ENCODE results near the gene MX1.

Gene MX1

DNA sequence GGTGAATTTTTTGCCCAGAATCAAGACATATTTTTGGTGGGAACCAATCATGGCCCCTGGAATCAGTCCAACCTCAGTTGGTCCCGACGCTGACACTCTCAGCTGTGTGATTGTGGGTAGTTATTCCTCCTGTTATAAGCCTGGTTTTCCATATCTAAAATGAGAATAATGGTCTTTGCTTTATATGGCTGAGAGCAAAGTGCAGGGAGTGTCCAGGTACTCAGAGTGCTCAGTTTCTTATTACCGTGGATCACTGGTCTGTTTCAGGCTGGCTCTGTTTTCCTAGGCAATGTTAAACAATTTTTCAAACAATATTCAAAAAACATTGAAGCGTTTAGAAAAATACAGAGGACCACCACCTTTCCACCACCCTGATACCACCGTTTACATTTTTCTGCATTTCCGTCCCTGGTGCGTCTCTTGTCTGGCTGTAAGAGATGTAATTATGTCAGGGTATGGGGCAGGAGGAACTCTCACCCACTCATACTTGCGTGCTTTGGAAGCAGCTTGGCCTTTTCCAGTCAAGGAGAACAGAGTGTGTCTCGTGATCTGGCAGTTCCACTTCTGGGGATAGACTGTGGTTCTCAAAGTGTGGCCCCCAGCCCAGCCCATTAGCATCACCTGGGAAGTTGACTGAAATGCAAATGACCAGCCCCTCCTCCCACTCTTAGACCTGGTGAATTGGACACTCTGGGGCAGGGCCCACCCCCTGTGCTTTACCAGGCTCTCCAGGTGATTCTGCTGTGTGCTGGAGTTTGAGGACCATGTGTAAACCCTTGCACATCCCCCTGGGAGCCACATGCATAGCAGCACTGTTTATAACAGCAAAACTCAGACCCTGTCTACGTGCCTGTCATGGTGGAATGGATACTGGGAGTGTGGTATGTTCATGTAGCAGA lies 6.8 kb downstream of the MX1 start:
- DNase-seq (ENCODE audit: low read depth in 2 of 2): no peak

DNA sequence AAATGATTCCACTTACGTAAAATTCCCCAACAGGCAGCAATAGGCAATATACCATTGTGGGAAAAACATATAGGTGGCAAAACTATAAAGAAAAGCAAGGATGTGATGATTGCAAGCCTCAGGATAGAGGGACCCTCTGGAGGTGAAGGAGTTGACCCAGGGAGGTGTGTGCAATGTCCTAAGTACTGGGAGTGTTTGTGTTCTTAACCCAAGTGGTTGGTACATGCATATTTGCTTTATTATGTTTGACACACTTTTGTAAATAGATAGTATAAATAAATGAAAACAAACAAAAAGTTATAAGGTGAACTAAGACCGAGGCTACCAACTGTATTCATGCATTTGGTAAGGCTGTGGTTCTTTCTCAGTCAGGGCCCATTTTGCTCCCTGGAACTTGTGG lies 7.5 kb downstream of the MX1 start:
- DNase-seq (ENCODE audit: low read depth in 2 of 2): no peak

DNA sequence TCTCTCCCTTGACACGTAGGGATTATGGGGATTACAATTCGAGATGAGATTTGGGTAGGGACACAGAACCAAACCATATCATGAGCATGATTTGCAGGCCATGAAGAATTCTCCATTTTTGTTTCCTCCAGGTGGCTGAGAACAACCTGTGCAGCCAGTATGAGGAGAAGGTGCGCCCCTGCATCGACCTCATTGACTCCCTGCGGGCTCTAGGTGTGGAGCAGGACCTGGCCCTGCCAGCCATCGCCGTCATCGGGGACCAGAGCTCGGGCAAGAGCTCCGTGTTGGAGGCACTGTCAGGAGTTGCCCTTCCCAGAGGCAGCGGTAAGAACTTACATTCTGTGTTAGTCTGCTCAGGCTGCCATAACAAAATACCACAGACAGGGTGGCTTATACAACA lies 9.7 kb downstream of the MX1 start:
- no peak for DNase-seq (ENCODE audit: low read depth in 2 of 2)

DNA sequence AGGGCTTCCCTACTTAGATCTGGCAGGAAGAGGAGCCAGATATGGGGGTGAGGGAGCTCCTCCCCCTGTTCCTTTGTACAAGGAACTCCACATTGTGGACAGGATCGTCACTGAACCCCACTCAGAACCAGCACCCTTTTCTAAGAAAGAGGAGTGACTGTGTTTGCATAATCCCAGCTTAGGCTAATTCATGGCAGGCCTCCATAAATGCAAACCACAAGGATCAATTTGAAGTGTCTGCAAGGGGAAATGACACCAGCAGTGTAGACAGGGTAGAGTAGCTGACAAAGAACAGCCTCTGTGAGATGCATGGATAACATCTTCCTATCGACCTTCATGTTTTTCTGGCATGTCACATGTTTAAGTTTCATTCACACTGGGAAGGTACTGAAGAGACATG lies 11.7 kb downstream of the MX1 start:
- DNase-seq (ENCODE audit: low read depth in 2 of 2): no peak

DNA sequence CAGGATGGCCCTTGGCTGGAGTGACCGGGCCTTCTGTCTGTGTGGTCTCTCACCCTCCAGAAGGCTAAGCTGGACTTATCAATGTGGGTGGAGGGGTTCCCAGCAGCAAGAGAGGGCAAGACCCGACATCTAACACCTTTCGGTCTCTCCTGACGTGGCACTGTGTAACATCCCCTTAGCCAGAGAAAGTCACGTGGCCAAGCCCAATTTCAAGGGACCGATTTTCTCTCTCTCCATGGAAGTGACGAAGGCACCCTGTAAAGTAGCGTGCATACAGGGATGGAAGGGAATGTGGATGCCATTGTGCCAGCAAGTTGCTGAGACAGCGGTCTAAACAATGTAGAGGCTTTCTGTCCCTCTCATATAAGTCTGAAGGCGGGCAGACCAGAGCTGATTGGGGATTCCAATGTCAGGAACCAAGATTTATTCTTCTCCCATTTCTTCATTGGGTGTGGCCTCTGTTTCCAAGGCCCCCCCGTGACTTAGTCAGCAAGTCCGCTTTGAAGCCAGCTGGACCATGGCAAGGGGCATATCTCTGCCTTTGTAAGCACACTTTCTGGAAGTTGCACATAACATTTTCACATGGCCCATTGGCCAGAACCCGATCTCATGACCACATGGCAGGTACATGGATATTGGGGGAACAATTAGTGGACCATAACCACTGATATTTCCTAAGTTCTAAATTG lies 12.5 kb downstream of the MX1 start:
- DNase-seq (ENCODE audit: low read depth in 2 of 2): no peak

DNA sequence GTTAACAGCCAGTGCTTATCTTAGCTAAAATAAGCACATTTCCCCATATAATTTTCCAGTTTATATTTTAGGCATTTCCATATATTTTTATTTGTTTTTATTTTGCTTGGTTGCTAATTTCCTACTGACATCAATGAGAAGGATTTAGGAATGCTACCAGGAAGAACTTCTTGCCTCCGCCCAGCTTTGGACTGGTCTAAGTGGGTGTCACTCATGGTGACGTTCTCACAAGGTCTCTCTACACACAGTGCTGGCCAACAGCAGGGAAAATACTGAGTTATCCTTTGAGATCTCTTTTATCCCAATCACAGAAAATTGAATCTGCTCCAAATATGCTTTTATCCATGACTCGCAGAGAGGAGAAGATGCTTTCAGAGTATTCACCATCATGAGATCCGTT lies 13.2 kb downstream of the MX1 start:
- DNase-seq (ENCODE audit: low read depth in 2 of 2): no peak

DNA sequence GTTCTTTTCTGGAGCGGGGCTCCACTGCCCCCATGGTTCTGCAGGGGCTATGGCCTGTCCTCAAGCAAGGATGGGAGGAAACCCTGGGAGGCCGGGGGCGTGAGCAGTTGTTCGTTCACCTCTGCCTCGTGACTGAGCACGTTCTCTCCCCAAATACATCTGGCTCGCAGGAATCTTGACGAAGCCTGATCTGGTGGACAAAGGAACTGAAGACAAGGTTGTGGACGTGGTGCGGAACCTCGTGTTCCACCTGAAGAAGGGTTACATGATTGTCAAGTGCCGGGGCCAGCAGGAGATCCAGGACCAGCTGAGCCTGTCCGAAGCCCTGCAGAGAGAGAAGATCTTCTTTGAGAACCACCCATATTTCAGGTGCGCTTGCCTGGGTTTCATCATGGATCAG lies 15.5 kb downstream of the MX1 start:
- no peak for DNase-seq (ENCODE audit: low read depth in 2 of 2)

DNA sequence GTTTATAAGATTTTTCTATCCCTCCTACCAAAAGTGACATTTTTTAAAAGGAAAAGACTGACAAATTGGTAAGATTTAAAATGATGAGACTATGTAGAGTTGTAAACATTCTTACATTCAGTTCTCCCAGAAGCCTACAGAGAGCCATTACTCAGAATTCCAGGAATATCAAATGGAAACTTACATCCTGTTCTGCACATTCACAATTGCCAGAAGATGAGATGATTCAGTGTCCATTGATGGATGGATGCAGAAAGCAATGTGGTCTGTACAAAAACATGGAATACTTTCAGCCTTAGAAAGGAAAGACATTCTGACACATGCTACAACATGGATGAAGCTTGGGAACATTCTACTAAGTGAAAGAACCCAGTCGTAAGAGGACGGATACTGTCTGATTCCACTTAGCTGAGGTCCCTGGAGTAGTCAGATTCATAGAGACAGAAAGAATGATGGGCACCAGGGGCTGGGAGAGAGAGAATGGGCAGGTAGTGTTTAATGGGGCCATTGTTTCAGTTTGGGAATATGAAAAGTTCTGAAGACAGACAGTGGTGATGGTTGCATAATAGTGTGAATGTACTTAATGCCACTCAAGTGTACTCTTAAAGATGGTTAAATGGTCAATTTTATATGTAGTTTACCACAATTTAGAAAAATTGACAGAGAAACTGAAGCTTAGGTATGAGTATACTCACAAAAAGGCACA lies 16.6 kb downstream of the MX1 start:
- DNase-seq (ENCODE audit: low read depth in 2 of 2): no peak

DNA sequence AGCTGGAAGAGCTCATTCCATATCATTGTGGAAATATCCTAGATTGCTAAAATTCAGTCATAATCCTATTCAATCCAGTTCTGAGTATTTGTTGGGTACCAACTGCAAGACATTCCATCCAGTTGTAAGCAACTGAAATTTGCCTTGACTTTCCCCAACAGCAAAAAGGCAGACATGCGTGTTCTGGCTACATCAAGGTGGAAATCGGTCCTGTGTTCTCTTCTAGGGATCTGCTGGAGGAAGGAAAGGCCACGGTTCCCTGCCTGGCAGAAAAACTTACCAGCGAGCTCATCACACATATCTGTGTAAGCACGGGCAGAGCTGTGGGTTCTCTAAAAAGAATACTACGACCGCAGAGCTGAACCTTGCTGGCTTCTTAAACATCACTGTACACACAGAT lies 17.5 kb downstream of the MX1 start:
- no peak for DNase-seq (ENCODE audit: low read depth in 2 of 2)

DNA sequence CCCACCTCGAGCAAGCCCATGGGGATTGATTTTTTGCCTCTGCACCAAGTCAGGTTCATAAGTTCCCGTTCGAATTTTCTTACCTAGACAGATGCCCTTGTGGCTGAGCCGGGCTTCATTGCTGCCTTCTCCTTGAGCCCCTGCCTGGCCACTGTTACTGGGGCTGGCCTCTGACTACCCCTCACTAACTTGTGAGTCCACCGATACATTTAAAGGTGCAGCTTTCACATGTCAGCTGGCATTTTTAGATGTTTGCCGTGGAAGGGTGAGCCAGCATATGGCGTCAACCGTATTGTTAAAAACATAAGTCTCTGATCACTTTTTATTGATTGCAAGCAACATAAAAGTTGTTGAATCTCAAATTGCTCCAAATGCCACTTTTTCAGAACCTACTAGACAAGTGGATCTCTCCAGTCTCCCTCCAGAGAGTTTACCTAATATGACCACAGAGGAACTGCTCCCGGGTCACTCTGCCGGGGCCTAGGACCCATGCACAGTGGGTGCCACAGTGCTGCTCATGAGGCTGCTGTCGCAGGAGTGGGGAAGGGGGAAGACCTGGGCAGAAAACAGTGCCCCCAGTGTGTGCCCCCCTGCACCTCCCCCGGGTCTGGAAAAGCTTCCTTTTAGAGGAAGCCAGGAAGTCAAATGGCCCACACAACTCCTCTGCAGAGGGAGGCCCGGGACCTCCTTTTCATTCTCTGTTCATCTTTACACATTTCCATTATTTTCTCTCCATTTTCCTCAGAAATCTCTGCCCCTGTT lies 18.8 kb downstream of the MX1 start:
- DNase-seq (ENCODE audit: low read depth in 2 of 2): no peak

DNA sequence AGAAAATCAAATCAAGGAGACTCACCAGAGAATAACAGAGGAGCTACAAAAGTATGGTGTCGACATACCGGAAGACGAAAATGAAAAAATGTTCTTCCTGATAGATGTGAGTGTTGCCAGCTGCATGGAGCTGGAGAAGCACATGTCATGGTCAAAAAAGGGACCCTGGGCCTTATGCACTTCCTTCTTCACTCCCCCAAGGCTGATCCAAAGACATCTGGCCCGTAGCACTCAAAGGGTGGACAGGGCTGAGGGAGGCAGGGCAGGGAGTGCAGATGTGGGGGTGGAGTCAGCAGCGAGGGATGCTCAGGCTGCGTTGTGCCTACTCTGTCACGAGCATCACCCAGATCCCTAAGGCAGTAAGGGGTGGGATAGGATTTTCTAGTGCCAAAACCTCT lies 19.4 kb downstream of the MX1 start:
- DNase-seq (ENCODE audit: low read depth in 2 of 2): no peak

DNA sequence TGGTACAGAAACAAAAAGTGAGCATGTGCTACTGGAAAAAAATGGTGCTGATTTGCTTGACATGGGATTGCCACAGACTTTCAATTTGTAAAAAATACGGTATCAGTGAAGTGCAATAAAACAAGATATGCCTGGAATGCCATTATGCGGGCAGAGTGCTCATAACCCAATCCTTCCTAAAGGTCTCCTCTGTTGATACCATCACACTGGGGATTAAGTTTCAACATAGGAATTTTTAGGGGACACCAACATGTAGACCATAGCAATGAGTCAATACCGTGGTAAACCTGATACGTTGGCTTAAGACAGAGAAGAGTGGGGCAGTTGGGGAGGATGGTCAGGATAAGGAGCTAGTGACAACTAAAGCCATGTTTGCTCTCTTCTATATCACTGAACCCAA lies 20.5 kb downstream of the MX1 start:
- no peak for DNase-seq (ENCODE audit: low read depth in 2 of 2)

DNA sequence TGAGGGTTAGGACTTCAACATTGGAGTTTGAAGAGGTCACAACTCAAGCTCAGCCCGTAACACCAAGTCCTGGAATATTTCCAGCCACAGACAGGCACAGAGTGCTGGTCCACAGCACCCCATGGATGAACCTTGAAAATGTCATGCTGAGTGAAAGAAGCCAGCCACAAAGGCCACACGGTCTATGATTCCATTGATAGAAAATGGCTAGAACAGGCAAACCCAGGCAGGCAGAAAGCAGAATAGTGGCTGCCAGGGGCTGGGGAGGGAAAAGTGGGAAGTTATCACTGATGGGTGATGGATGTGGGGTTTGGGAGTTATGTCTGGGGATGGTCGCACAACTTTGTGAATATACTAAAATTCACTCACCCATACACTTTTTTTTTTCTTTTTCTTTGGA lies 21.3 kb downstream of the MX1 start:
- DNase-seq (ENCODE audit: low read depth in 2 of 2): no peak

DNA sequence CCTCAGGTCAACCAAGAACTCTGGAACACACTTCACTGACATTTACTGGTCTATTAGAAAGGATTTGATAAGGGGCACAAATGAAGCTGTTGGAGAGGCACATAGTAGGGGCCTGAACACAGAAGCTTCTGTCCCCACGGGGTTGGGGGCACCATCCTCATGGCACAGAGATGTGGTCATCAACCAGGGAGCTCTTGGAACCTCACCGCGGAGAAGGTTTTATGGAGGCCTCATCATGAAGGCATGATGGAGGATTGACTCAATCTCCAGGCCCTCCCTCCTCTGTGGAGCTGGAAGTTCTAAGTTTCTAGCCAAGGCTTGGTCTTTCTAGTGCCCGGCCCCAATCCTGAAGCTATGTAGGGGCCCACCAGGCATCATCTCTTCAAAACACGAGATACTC lies 23.6 kb downstream of the MX1 start:
- DNase-seq (ENCODE audit: low read depth in 2 of 2): no peak

DNA sequence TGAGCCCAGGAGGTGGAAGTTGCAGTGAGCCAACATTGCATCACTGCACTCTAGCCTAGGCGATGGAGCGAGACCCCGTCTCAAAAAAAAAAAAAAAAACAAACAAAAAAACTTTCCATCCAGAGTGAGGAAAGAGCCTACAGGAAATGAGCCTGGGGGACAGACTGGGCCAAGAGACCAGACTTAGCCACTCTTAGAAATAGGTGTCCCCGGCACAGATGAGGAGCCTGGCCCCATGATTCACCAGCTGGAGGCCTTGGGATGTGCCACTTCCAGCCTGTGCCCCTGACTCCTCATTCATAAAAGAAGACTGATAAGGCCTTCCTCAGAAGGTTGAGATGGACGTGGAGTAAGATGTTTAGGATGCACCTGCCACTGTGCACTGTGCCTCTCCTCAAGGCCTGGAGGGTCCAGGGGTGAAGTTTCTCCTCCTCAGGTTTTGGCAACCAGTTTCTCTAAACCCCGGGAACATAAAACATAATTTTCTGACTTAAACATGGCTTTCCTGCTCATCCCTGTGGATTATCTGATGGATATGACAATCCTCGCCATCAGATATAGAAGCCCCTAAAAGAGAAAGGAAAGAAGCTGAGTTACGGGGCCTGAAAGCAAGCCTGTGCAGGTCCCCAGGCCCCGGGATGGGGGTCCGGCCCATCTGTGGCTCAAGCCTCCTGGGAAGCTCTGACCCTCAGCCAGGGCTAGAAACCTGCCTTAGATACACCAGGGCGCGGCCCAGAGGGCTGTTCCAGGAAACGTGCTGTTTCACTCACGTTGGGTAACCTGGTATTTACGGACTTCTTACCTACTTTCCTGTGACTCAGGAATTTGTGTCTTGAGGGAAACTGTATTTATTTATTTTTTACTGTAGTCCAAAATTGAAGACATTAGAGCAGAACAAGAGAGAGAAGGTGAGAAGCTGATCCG lies 26.0 kb downstream of the MX1 start:
- no peak for DNase-seq (ENCODE audit: low read depth in 2 of 2)

DNA sequence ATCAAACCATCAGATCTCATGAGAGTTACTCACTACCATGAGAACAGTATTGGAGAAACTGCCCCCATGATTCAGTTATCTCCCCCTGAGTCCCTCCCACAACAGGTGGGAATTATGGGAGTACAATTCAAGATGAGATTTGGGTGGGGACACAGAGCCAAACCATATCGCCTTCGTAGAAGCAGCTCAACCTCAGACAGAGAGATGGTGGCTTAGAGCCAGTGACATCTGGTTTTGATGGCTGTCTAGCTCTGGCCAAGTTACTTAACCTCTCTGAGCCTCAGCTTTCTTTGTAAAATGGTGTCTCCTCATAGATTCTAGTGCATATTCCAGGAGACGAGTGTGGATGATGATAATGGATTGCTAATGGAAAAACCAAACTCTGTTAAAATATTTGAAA lies 27.2 kb downstream of the MX1 start:
- DNase-seq (ENCODE audit: low read depth in 2 of 2): no peak

DNA sequence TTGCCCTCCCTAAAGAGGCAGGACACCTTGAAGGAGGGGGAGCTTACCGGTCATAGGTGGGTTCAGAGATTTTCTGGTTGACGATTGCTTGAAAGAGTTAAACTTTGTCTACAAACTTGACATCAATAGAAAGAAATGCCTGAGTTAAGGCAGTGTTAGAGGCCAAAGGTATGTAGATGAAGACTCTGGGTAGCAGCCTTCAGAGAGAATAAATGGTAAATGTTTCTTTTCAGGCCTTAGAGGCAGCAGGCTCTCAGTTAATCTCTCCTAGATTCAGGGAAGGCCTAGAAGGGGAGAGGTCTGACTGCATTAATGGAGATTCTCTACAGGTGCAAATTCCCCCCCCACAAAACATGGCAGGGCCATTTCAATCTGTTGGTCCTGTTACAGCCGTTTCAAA lies 27.7 kb downstream of the MX1 start:
- no peak for DNase-seq (ENCODE audit: low read depth in 2 of 2)

DNA sequence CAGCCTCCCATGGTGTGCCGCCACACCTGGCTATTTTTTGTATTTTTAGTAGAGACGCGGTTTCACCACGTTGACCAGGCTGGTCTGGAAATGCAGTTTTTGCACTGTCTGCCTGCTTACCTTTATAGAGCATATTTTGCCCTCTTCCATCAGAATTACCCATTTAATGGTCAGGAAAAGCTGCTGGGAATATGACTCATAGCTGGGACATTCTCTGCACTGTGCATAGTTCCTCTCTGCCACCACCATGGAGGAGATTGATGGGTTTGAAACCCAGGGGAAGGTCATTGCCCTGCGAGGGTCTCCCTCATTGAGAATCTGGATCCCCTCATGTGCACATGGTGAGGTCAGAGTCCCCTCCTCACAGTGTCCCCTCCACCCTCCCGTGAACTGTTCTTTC lies 32.1 kb downstream of the MX1 start:
- DNase-seq (ENCODE audit: low read depth in 2 of 2): no peak

DNA sequence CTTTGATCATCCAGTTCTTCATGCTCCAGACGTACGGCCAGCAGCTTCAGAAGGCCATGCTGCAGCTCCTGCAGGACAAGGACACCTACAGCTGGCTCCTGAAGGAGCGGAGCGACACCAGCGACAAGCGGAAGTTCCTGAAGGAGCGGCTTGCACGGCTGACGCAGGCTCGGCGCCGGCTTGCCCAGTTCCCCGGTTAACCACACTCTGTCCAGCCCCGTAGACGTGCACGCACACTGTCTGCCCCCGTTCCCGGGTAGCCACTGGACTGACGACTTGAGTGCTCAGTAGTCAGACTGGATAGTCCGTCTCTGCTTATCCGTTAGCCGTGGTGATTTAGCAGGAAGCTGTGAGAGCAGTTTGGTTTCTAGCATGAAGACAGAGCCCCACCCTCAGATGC lies 32.5 kb downstream of the MX1 start:
- DNase-seq (ENCODE audit: low read depth in 2 of 2): no peak

DNA sequence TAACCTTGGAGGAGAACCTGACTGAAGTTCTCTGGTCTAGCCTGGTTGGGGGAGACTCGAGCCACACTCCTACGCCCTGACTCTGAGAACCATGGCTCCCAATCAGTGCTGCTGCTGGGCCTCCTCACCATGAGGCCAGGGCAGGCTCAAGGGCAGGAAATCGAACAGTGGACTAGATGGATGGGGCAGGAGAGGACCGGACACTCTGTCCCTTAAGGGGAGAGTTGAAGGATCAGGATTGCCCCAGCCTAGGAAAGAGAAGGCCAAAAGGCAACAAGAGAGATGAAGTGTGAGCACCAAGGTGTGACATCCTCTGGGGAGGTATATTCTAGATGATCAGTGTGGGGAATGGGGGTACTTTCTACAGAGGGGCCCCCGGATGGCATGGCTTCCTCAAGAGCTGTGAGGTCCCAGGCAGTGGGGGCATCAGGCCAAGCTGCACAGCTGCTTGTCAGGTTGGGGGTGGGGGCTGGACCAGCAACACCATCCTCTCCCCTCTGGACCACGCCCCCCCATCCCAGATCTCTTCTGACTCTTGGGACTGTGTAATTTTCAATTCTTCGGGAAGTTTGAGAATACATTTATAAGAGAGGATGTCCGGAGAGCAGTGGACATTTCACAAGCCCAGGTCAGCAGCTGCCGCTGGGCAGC lies 34.0 kb downstream of the MX1 start:
- DNase-seq (ENCODE audit: low read depth in 2 of 2): no peak
